Measurements from ENCODE around the gene NAP1L5.

NAP1L5 gene

DNA sequence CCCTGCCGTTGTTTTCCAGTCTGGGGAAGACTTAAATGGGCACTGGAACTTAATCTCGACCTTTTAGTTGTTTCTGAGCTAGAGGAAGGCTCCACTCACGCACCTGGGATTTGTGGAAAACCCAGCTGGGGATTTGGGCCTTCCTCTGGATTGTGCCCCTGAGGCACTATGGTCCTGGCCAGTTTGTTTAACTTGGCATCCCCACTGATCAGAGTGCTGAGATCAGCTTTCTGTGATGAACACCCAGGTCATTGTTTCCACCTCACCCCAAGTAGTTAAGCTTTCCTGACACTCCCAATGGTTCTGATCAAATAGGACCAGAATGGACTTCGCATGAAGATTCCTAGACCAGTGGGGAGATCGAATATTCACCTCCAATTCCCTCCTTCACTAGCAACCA, 20.5 kb upstream of the NAP1L5 start:
- Histone ChIP-seq H3K79me2 (ENCODE audit: insufficient read depth, low read length) (no peaks in the 10 kb centered on the region), H3F3A (ENCODE audit: low read depth) (no peaks in the 10 kb centered on the region), H3K4me1 (ENCODE audit: insufficient read depth, low read length, poor library complexity, severe bottlenecking) (no peaks in the 10 kb centered on the region), H3K36me3 (ENCODE audit: insufficient read depth, low read length) (peaks cover 17% of the 10 kb centered on the region; the same call in 1 of the 2 replicates), H3K27me3 (ENCODE audit: insufficient read depth, low read length, poor library complexity, severe bottlenecking) (no peaks in the 10 kb centered on the region), H3K4me2 (ENCODE audit: low read depth, low read length, poor library complexity, severe bottlenecking) (no peak overlapping the region), H3K9ac (ENCODE audit: low read depth, low read length, poor library complexity, severe bottlenecking) (no peak overlapping the region), H4K20me1 (ENCODE audit: insufficient read depth, low read length, poor library complexity, severe bottlenecking) (no peaks in the 10 kb centered on the region), H3K9me3 (ENCODE audit: insufficient read depth, low read depth, low read length) (peaks cover 21% of the 10 kb centered on the region; the same call in 1 of the 2 replicates), H3K4me3 (ENCODE audit: low read length, poor library complexity, severe bottlenecking) (no peak overlapping the region), H3K9me2 (replicated peaks; ENCODE audit: low read depth, low read length) (no peaks in the 10 kb centered on the region), H2AFZ (ENCODE audit: low read length) (no peak overlapping the region)
- no peak for TF ChIP-seq EZH2phosphoT487 (IDR thresholded peaks at IDR 0.05; ENCODE audit: borderline replicate concordance)
- no peak for TF ChIP-seq CTCF (conservative IDR thresholded peaks at IDR 0.05; ENCODE audit: low read length)

- no peak overlapping the region for H3K4me2 ChIP-seq (ENCODE audit: low read depth, low read length, poor library complexity, severe bottlenecking)
These were observed 16.2 kb upstream of the NAP1L5 start for GRCh38 chr4:88713782-88714181.

DNA sequence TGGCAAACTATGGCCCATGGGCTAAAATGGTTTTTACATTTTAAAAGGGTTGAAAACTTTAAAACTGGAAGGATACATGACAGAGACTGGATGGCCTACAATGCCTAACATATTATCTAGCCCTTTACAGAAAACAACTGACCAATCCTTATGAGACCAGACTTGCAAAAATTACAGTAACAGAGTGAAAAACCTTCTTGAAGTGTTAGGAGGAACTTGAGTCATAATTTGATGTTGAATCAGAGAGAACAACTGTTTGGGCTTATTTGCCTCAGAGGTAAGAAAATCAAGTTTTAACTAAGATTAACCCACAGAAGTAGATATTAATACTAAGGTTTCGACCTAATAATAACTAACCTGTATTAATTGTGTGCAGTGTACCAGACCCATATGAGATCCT, 12.4 kb upstream of the NAP1L5 start:
- no peak overlapping the region for H2AFZ ChIP-seq (ENCODE audit: low read length)
- H3K9me2 ChIP-seq (replicated peaks; ENCODE audit: low read depth, low read length), result no peaks in the 10 kb centered on the region
- no peaks in the 10 kb centered on the region for H3K79me2 ChIP-seq (ENCODE audit: insufficient read depth, low read length)
- peaks cover 12% of the 10 kb centered on the region; the same call in 1 of the 2 replicates for H3K36me3 ChIP-seq (ENCODE audit: insufficient read depth, low read length)
- H3F3A ChIP-seq (ENCODE audit: low read depth), result no peaks in the 10 kb centered on the region
- no peaks in the 10 kb centered on the region for H3K27me3 ChIP-seq (ENCODE audit: insufficient read depth, low read length, poor library complexity, severe bottlenecking)
- no peak overlapping the region for H3K4me3 ChIP-seq (ENCODE audit: low read length, poor library complexity, severe bottlenecking)
- H3K9me3 ChIP-seq (ENCODE audit: insufficient read depth, low read depth, low read length), result no peaks in the 10 kb centered on the region
- no peak for TF ChIP-seq CTCF (conservative IDR thresholded peaks at IDR 0.05; ENCODE audit: low read length)
- no peak for TF ChIP-seq EZH2phosphoT487 (IDR thresholded peaks at IDR 0.05; ENCODE audit: borderline replicate concordance)
- no peak overlapping the region for H3K9ac ChIP-seq (ENCODE audit: low read depth, low read length, poor library complexity, severe bottlenecking)
- no peaks in the 10 kb centered on the region for H4K20me1 ChIP-seq (ENCODE audit: insufficient read depth, low read length, poor library complexity, severe bottlenecking)
- H3K4me1 ChIP-seq (ENCODE audit: insufficient read depth, low read length, poor library complexity, severe bottlenecking), result no peaks in the 10 kb centered on the region
- no peak overlapping the region for H3K4me2 ChIP-seq (ENCODE audit: low read depth, low read length, poor library complexity, severe bottlenecking)

More at GRCh38 chr4:88713782-88714181, 16.2 kb upstream of the NAP1L5 start:
- Histone ChIP-seq H3K4me1 (ENCODE audit: insufficient read depth, low read length, poor library complexity, severe bottlenecking) (no peaks in the 10 kb centered on the region), H3K9me2 (replicated peaks; ENCODE audit: low read depth, low read length) (no peaks in the 10 kb centered on the region), H3K9ac (ENCODE audit: low read depth, low read length, poor library complexity, severe bottlenecking) (no peak overlapping the region), H3K9me3 (ENCODE audit: insufficient read depth, low read depth, low read length) (peaks cover 21% of the 10 kb centered on the region; the same call in 1 of the 2 replicates), H3K4me3 (ENCODE audit: low read length, poor library complexity, severe bottlenecking) (no peak overlapping the region), H4K20me1 (ENCODE audit: insufficient read depth, low read length, poor library complexity, severe bottlenecking) (no peaks in the 10 kb centered on the region), H3K79me2 (ENCODE audit: insufficient read depth, low read length) (no peaks in the 10 kb centered on the region), H3F3A (ENCODE audit: low read depth) (no peaks in the 10 kb centered on the region), H2AFZ (ENCODE audit: low read length) (no peak overlapping the region), H3K36me3 (ENCODE audit: insufficient read depth, low read length) (peaks cover 17% of the 10 kb centered on the region; the same call in 1 of the 2 replicates), H3K27me3 (ENCODE audit: insufficient read depth, low read length, poor library complexity, severe bottlenecking) (no peaks in the 10 kb centered on the region)
- TF ChIP-seq CTCF (conservative IDR thresholded peaks at IDR 0.05; ENCODE audit: low read length), result no peak
- TF ChIP-seq EZH2phosphoT487 (IDR thresholded peaks at IDR 0.05; ENCODE audit: borderline replicate concordance), result no peak
